Fibroblast of mammary gland (primary cell): Measurements from ENCODE around the gene GP1BA.

Experiments
- DNase-seq: peaks from one replicate; pipeline ENCODE4 v3.0.0-alpha.2; 2010; ENCODE audit warnings: low read depth
- H3K4me3 ChIP-seq: 2 replicates; pipeline ENCODE4 v1.5.1; 2011; ENCODE audit warnings: low read depth, mild to moderate bottlenecking, low read length, moderate library complexity; ENCODE audit not compliant: control insufficient read depth
- TF ChIP-seq, protein P1 (sequence below): conservative IDR thresholded peaks from 2 replicates; pipeline ENCODE4 v1.5.1; 2011; ENCODE audit warnings: low read depth, low read length, inconsistent platforms; ENCODE audit not compliant: control insufficient read depth, insufficient read depth

GP1BA gene

DNA sequence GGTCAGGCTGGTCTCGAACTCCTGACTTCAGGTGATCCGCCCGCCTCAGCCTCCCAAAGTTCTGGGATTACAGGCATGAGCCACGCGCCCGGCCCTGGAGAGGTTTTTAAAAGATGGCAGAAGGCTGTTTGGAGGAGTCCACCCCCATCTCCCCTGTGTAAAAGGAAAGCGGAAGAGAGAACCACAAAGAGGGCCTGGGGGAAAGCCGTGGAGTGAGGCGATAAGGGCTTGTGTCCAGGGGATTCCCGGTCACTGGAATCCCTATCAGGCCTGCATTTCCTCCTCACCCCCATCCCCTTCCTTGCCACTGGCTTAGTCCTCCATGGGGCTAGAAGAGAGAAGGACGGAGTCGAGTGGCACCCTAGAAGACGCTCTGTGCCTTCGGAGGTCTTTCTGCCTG is at the start of gene GP1BA:
Gene GP1BA, plus strand, starts transcription at position 315 of the 400 bp plus-strand sequence. CDS start 328 bp downstream, outside the sequence.
- DNase-seq = no peak
- H3K4me3 ChIP-seq = no peak within 1 kb of the TSS
- TF ChIP-seq, protein P1, sequence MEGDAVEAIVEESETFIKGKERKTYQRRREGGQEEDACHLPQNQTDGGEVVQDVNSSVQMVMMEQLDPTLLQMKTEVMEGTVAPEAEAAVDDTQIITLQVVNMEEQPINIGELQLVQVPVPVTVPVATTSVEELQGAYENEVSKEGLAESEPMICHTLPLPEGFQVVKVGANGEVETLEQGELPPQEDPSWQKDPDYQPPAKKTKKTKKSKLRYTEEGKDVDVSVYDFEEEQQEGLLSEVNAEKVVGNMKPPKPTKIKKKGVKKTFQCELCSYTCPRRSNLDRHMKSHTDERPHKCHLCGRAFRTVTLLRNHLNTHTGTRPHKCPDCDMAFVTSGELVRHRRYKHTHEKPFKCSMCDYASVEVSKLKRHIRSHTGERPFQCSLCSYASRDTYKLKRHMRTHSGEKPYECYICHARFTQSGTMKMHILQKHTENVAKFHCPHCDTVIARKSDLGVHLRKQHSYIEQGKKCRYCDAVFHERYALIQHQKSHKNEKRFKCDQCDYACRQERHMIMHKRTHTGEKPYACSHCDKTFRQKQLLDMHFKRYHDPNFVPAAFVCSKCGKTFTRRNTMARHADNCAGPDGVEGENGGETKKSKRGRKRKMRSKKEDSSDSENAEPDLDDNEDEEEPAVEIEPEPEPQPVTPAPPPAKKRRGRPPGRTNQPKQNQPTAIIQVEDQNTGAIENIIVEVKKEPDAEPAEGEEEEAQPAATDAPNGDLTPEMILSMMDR = no peak

DNA sequence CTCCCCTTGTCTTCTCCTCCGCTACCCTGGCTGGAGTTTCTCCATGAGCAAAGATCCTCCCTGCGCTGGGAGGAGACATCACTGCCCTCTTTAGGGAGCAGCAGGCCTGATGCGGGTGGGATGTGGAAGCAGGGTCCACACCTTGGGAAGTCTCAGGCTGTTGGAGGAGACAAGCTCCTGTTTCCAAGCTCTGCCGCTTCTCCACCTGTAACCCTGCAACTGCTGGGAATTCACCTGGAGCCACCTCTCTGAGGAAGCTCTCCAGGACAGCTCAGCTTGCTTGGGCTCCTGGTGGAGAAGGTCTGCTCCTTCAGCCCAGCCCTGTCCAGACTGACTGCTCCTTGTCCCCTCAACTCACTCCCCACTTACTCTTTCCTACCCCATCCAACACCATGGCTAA is 47.6 kb upstream of the GP1BA start:
- DNase-seq = no peak
- H3K4me3 ChIP-seq = no peak overlapping the region
- TF ChIP-seq, protein P1 = no peak

DNA sequence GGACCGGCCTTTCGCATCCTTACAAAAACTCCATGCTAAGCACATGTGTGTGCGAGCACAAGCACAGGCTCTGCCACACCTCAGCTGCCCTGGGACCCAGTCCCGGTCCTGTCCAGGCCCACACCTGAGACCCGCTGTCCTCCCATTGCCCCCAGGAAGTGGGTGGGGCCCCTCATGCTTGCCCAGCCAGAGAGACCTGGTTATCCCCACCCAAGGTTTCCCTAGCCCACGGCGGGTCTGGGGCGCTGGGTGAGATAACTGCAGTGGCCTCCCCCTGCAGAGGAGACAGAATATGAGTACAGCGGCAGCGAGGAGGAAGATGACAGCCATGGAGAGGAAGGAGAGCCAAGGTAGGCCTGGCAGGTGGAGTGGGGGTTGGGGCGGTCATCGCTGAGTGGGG is 45.2 kb upstream of the GP1BA start:
- TF ChIP-seq, protein P1 = no peak
- no peak for DNase-seq
- H3K4me3 ChIP-seq = no peak overlapping the region

- H3K4me3 ChIP-seq = no peak overlapping the region
- no peak for DNase-seq
- TF ChIP-seq, protein P1 = no peak
Observed at GRCh38 chr17:4887581-4887980, 44.5 kb upstream of the GP1BA start.

GRCh38 chr17:4891411-4892410 is 40.4 kb upstream of the GP1BA start:
- H3K4me3 ChIP-seq = no peak overlapping the region

GRCh38 chr17:4892499-4893221 is 39.4 kb upstream of the GP1BA start:
- no peak for DNase-seq
- TF ChIP-seq, protein P1 = no peak
- H3K4me3 ChIP-seq = no peak overlapping the region

More at GRCh38 chr17:4891411-4892410, 40.4 kb upstream of the GP1BA start:
- TF ChIP-seq, protein P1 = no peak
- no peak for DNase-seq
